Medulla oblongata (tissue), 1 donor: ENCODE measurements around the gene CPNE1.
A peak's percentile ranks its signal among the peaks of the same experiment; 100 is the strongest.
"Not testable (repeated sequence)": the region's sequence is repeated elsewhere in the genome, so short reads cannot be mapped to it uniquely, and the experiment has no call there.

ENCODE experiments used
- DNase-seq: peaks from one replicate; pipeline ENCODE4 v3.0.0-alpha.2; 2015; ENCODE audit errors: extremely low spot score

CPNE1 gene

DNA sequence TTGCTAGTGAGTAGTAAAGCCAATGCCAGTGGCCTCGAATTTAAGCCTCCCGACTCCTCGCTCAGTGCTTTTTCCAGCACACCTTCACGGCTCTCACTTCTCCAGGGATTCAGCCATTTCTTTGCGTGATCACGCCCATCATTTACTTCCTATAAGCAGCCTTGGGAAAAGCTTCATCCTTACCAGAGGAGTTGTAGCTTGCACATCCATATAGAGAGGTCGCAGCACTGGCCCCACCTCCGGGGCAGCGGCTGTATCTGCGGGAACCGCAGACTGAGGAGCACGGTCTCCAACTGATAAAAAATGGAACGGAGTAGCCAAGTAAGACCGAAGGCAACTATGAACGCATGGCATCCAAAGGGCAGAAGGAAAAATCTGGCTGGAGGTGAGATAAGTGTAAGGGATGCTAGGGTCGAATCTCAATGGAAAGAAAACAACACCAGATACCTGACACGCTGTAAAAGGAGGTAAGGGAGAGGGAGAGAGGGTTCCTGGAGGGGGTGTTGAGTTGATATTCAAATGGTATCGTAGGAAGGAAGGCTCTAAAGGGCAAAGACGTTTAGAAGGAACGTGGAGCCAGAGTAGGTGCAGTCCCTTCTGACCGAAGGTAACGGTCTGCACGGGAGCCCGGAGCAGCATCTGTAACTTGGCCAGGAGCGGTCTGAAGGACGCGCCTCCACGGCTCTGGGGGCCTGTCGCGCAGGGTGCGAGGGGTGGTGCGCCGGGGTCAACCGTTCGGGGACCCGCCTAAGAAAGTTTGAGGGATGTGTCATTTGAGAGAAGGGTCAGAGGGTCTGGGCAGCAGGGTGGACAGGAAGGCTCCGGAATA is 33.8 kb upstream of the CPNE1 start:
- no peak for DNase-seq

DNA sequence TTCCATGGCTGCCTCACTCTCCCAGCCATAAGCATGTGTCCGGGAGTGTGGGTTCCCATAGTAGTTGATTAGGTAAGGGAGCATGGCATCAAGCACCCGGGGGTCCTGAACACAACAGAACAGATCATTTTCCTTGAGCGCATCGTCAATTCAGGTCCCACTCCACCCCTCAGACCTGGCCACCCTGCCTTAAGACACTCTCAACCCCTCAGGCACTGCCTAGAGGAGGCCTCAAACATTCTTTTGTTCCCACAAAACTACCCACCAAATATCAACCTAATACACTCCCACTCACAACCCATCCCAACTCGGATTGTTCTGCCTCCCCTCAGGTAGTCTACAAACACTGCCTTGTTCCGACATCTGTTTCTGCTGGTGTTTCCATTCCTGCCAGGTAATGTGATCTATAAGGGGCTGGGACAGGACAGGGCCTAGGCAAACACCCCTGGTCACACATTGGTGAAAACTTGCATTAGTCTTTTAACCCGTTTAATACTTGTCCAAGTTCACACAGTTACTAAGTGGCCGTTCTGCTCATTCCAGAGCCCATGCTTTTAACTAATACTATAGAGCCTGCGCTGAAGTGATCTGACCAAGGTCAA is 33.1 kb upstream of the CPNE1 start:
- no peak for DNase-seq

DNA sequence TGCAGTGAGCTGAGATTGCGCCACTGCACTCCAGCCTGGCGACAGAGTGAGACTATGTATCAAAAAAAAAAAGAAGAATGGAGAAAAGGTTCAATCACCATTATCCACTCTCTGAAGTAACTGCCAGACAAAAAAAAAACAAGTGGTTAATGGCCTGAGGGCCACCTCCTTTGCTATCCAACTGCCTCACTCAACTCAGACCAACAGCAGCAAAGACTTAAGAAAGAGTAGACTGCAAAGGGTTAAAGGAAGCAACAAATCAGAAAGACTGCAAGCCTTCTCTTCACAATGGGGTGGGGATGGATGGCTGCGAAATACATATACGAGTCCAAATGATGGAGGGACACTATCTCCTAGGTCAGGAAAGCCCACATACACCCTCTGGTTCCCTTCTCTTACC is 31.3 kb upstream of the CPNE1 start:
- DNase-seq: no peak

DNA sequence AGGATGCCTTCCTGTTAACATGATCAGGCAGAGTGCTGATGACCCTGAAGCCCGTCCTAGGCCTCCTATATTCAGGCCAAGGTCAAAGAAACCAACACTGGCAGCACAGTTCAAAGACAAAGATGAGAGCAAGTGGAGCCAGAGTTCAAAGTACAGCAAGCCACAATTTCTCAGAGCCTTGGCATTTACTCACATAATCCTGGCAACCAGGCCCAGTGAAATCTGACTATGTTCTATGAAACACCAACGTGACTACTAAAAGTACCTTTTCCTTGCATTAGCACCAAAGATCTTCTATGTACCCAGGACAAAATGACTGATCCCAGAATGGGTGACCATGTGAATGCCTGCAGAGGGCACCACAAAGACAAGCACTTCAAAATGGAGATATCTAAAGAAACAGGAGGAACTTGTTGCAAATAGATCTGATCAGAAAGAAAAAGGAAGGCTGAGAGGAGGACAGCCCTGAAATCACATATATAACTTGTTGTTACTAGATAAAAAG is 30.6 kb upstream of the CPNE1 start:
- DNase-seq: no peak

- no peak for DNase-seq
Measured at GRCh38 chr20:35690265-35690664, 25.6 kb upstream of the CPNE1 start.

DNA sequence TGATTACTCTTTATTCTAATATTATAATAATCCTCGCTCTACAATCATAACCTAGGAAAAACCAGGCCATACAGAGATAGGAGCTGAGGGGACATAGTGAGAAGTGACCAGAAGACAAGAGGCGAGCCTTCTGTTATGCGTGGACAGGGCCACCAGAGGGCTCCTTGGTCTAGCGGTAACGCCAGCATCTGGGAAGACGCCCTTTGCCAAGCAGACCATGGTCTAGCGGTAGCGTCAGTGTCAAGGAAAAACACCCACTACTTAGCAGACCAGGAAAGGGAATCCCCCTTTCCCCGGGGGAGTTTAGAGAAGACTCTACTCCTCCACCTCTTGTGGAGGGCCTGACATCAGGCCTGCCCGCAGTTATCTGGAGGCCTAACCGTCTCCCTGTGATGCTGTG is 22.2 kb upstream of the CPNE1 start:
- not testable (repeated sequence) for DNase-seq

DNA sequence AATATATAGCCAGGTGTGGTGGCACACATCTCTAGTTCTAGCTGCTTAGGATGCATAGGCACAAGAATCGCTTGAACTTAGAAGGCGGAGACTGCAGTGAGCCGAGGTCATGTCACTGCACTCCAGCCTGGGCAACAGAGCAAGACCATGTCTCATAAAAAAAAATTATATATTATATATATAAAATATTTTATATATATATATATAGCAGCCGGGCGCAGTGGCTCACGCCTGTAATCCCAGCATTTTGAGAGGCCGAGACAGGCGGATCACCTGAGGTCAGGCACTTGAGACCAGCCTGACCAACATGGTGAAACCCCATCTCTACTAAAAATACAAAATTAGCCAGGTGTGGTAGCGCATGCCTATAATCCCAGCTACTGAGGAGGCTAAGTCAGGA is 20.7 kb upstream of the CPNE1 start:
- not testable (repeated sequence) for DNase-seq

- no peak for DNase-seq
Measured at GRCh38 chr20:35681960-35682359, 17.3 kb upstream of the CPNE1 start.

GRCh38 chr20:35680452-35681183 is 15.9 kb upstream of the CPNE1 start:
- no peak for DNase-seq

- DNase-seq: no peak
Measured at GRCh38 chr20:35674921-35675320, 10.2 kb upstream of the CPNE1 start.

DNA sequence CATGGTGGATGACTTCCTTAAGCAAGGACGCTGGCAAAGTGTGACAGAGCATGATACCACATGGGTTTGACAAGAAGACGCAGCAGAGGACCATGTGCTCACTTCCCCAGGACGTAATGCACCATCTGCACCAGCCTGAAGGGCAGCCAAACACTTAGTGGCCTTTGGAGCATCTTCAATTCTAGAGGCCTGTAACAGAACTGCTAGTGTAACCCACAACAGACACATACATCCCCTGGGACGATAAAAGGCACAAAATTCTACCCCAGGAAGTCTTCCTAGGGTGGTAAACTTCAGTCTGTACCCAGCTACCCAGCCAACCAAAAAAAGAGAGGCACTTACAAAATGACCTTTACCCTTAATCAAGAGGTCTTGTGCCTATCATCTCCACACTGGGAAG is 9.2 kb upstream of the CPNE1 start:
- DNase-seq: no peak

- DNase-seq: no peak
Measured at GRCh38 chr20:35669681-35670080, 5.0 kb upstream of the CPNE1 start.

DNA sequence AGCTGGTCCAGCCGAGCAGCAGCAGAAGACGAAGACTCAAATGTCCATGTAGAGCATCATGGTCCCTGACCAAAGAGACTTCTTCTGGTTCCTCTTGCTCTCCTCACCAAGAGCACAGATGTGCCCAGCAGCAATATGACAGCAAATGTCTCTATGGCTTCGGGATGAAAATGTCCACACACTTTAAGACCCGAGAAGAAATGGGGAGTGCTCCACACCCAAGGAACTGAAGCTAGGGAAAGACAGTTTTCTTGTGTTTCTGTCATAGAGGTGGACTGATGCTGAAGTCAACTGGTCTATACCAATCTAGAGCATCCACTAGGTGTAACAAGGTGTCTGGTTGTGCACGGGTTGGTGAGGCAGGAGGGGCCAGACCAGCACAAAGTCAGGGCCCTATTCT is 4.5 kb upstream of the CPNE1 start:
- DNase-seq: no peak

DNA sequence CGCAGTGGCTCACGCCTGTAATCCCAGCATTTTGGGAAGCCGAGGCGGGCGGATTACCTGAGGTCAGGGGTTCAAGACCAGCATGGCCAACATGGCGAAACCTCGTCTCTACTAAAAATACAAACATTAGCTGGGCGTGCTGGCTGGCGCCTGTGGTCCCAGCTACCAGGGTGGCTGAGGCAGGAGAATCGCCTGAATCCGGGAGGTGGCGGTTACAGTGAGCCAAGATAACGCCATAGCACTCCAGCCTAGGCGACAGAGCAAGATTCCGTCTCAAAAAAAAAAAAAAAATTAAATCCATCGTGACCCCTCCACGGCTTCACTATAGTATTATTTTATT is 1.2 kb upstream of the CPNE1 start:
- DNase-seq: no peak

DNA sequence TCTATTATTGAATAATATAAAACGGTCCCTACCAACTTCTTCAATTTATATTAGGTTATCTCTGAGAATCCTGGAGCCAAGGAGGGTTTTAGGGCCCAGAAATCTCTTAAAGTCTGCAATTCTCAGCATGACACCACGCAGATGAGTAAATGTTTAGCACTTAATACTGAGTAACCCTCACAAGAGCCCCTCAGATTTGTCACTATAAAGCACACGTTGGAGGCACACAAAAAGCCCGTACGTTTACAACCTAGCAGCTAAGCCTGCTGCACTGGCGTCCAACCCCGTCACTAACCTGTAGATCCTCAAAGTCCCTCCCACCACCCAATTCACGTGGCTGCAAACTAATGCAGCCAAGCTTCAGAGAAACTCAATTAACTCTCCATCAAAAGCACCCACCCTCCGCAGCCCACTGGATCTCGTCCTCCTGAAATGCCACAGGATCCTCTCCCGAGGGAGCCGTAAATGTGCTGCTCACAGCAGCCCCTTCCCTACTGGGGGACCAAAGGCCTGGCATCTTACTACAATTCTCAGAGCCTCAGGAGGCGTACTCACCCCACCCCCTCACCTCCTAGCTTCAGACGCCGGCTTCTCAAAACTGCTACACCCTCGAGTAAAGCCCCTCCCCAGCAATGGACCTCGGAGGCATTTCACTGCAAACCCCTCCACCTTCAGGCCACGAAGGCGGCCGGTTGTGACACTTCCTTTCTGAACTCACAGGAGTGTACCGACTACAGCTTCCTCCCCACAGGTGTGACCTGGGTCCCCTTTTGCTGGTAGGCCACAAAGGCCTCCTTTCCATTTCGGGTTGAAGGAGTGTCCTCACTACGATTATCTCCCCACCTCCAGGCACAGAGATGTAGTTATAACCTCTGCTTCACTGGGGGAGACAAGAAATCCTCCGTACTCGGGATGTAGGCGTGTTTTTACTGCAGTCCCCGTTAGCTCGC is 909 bp downstream of the CPNE1 start:
- peak; percentile 51 for DNase-seq

- DNase-seq: no peak
Measured at GRCh38 chr20:35662551-35662950, 2.1 kb downstream of the CPNE1 start.

DNA sequence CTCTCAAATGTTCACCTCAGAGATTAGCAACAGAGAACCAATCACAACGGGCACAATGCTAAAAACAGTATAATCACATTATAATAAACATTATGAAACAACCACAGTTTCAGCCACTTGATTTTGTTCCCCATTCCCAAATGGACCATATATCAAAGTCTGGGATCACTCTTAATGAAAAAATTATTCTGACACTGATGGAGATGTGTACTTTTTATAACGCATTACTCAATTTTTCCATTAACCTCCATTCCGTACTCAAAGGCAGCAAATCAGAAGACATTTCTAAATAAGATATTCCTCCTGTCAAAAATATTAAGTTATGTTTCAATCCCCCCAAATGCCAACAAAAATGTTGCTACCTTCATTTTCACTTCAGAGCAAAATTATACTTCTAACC is 2.8 kb downstream of the CPNE1 start:
- no peak for DNase-seq

DNA sequence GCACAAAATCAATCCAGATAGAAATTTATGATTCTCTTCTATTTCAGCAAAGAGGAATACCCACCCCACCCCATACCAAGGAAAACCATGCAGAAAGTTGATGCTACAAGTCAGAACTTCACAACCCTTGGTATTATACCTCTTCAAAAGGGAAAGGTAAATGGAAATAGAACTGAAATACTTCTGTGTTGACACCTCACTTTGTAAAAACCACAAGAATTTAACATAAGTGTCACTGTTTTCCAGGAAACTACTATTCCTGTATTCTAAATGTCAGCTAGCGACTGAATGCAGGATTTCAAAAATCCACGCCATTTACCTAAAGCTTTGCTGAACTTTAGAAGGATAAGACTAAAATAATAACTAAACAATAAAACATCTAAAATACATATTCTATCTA is 3.6 kb downstream of the CPNE1 start:
- DNase-seq: no peak

- no peak for DNase-seq
Measured at GRCh38 chr20:35660122-35660937, 4.4 kb downstream of the CPNE1 start.

DNA sequence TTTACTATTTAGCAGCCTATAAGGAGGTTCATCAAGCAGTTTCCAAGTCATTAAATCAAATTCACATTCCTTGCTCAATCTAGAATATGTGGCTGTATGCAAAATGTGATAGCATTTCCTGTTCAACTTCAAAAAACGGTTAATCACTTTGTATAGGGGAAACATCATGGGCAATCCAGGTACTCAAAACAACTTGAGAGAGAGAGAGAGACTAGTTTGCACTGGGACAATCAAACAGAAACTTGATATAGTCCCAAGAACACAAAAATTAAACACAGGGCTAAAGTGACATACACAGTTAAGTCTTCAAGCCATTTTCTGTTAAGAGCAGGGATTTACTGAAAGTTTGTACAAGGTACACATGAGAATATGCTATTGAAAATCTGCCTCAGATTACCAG is 7.4 kb downstream of the CPNE1 start:
- no peak for DNase-seq

DNA sequence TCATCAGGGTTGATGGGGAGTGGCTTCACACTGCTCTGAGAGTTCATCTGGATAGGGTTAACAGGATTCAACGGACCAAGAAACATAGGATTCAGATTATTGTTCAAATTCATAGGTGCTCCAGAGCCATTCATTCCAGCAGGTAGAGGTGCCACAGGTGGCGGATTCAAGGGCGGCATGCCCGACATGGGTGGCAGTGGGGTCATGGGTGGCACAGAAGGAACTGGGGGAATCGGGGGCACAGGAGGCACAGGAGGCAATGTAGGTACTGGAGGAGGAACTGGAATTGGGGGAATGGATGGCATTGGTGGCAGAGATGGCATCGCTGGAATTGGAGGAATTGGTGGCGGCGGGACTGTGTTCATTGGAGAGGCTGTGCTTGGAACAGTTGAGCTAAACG is 10.3 kb downstream of the CPNE1 start:
- no peak for DNase-seq
